AG09319 (cell line): ENCODE measurements around the gene TGFBR3L.
A peak's percentile ranks its signal among the peaks of the same experiment; 100 is the strongest.
"Not testable (repeated sequence)": the region's sequence is repeated elsewhere in the genome, so short reads cannot be mapped to it uniquely, and the experiment has no call there.

ENCODE experiments used
- DNase-seq: peaks from one replicate; pipeline ENCODE4 v3.0.0-alpha.2; 2010; ENCODE audit warnings: low read depth; ENCODE audit errors: extremely low read depth
- TF ChIP-seq, protein P1 (sequence below): IDR thresholded peaks from 2 replicates; pipeline ENCODE4 v1.5.1; 2011; ENCODE audit warnings: low read depth, mild to moderate bottlenecking, inconsistent platforms, low read length, moderate library complexity

Gene TGFBR3L

DNA sequence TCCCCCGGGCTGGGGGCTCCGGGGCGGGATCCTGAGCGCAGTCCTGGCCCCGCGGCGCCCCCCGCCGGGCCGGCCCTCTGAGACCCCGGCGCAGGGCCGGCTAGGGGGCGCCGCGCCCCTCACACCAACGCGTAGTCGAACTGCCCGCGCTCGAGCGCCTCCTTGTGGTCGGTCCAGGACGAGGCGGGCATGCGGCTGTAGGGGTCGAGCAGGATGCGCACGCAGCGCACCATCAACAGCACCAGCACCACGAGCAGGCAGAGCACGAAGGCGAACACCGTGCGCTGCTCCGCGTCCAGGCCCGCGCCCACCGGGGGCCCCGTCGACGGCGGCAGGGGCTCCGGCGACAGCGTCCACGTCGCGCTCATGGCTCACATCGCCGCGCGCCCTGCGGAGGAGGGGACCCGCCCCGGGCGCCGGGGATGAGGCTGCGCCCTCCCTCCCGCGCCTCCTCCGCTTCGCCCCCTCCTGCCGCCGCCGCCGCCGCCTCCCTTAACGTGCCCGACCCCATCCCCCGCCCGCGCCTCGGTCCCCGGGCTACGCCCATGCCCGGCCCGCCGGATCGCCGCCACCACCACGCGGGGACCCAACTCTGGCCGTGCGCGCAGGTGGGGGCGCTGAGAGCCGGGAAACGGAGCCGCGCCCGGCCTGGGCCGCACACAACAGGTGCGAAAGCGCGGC, 10.7 kb downstream of the TGFBR3L start:
- TF ChIP-seq, protein P1, sequence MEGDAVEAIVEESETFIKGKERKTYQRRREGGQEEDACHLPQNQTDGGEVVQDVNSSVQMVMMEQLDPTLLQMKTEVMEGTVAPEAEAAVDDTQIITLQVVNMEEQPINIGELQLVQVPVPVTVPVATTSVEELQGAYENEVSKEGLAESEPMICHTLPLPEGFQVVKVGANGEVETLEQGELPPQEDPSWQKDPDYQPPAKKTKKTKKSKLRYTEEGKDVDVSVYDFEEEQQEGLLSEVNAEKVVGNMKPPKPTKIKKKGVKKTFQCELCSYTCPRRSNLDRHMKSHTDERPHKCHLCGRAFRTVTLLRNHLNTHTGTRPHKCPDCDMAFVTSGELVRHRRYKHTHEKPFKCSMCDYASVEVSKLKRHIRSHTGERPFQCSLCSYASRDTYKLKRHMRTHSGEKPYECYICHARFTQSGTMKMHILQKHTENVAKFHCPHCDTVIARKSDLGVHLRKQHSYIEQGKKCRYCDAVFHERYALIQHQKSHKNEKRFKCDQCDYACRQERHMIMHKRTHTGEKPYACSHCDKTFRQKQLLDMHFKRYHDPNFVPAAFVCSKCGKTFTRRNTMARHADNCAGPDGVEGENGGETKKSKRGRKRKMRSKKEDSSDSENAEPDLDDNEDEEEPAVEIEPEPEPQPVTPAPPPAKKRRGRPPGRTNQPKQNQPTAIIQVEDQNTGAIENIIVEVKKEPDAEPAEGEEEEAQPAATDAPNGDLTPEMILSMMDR, result peak; percentile 72
- no peak for DNase-seq

DNA sequence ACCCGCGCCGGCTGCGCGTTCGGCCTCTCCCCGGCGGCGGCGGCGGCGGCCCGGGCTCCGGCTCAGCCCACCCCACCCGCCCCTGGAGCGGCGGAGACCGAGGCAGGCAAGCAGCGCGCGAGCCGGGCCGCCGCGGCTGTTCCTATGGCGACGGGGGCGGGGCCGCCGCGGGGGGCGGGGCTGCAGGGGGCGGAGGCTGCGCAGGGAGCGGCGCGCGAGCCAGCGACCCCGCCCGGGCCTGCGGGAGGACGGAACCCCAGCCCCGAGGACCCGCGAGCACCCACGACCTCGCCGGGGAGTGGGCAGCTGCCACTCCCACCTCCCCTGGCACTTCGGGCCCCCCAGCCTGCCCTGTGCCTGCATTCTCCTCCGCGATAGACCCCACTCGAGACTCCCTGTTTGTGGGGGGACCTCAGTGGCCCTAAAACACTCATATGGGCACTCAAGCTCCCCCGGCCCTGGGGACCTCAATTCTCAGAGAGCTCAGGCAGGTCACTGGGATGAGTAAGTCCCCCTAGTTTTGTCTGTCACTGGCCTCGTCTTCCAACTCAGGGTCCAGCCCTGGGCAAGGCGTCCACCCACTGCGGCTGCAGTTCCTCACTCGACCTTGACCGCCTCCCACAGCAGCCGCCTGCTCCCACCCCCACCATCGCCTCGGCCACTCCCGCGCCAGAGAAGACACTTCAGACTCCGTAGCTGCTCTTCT, 11.5 kb downstream of the TGFBR3L start, which contains the start of gene CTXN1:
Gene CTXN1 (minus strand): TSS at position 115 of the 706 bp plus-strand sequence. CDS start 597 bp downstream, outside the sequence.
- no peak for DNase-seq
- TF ChIP-seq, protein P1, result no peak

DNA sequence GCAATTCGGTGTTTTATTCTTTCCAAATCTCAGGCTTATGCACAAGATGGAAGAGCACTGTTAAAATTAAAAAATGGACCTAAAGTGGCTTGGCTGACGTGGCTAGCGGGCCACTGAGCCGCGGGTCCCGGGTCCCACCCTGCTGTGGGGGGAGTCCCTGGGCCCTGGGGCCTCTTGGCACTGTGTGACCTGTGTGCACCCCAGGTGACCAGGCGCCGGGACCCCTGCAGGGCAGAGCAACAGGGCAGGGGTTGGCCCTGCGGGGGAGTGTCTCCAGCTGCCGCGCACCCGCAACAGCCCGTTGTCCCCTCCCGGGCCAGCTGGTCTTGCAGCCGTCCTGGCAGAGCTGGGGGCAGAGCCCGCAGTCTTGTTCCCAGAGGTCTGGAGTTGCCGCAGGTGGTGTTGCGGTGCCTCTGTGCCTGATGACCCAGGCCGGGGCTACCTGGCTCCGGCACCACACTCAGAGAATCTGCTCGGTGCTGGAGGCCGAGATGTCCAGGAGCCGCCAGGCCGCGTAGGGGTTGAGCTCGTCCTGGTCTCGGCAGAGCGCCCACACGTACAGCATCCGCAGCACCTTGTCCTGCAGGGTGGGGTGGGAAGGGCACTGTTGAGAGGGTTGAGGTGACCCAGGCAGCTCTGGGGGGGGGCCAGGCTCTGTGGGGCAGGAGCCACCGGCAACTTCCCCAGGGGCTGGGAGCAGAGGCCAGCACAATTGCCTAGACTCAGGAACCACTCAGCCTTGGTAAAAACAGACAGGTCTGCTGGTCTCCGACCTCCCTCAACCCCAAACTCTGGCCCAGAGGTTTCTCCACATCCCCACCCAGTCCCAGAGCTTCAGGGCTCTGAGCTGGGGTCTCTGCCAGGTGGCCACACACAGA, 12.3 kb downstream of the TGFBR3L start:
- TF ChIP-seq, protein P1, result no peak
- DNase-seq, result no peak

DNA sequence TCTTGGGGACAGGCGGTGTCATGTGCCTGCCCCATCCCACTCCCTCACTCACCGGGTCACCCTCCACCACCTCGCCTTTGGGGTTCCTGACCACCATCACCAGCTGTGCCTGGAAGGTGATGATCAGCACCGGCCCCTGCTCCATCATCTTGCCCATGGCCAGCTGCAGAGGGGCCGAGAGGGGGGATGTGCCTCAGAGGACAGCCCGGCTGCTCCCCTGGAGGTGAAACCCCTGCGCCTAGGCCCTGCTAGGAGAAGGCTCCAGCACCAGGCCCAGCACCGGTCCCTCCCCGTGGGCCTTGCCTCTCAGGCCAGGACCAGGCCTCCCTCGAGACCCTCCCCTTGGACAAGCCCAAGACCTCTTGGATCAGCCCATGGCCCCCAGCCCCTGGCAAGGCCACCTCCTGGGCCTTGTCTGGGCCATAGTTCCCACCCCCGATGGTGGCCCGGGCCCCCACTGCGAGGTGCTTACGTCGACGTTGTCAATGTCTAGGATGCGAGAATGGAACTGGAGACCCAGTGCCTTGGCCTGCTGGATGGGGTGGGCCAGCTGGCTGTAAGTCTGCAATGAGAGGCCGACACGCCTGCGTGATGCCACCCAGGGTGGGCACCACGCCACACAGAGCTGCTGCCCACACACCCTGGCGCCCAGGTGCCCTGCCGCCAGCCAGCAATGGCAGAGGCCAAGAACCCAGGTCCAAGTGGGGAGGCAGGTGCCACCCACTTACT, 13.1 kb downstream of the TGFBR3L start:
- TF ChIP-seq, protein P1, result no peak
- no peak for DNase-seq

DNA sequence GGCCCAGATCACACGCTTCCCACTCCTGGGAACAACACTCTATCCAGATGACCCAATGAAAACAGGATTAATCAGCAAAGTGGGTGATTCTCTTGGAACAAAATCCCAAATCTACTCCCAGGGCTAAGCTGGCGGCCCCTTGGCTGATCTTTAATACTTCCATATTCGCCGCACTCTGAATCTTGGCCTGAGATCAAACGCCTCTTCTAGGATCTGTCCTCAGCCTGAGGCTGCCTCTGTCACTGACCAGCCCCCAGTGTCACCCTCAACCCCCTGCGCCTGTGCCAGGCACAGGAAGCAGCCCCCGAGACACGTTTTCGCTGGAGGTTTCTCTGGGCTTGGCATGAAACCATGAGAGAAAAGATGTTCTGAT, 13.7 kb downstream of the TGFBR3L start:
- TF ChIP-seq, protein P1, result no peak
- no peak for DNase-seq

DNA sequence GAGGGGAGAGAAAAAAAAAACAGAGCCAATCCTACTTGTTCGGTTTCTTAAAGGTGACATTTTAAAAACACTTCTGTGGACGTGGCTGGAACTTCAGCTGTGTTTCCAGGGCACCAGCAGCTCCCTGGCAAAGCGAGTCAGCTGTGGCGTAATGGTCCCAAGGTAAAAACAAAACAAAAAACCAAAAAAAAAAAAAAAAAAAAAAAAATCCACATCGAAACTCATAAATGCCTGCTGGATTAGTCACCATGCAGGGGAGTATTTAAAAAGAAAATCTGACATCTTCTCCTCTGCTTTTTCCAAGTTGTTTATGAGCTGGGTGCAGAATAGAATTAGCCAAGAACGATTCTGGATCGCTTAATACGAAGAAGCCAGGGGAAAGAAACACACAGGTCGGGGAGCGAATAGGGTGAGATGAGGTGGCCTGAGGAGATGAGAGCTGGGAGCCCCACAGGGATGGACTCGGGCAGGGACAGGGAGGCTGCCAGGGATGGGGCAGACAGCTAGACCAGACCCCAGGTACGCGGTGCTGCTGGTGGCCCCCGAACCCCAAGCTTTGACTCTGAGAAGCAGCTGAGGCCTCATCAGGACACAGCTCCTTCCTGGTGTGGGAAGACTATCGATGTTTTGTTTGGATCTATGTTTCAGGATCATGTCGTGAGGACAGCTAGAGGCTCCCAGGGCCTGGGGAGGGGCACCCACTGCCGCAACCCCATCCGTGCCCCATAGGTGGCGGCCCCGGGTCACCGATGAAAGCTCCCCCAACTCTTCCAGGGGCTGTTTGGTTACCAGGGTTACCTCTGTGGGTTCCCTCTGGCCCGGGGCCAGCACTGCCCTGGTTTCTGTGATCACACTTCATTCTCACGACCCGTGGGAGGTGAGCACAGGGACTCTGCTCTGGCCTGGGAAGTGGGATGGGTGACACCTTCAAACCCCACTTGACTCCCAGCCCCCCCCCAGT, 14.4 kb downstream of the TGFBR3L start:
- DNase-seq, result peak; percentile 56
- TF ChIP-seq, protein P1, result peak; percentile 32

DNA sequence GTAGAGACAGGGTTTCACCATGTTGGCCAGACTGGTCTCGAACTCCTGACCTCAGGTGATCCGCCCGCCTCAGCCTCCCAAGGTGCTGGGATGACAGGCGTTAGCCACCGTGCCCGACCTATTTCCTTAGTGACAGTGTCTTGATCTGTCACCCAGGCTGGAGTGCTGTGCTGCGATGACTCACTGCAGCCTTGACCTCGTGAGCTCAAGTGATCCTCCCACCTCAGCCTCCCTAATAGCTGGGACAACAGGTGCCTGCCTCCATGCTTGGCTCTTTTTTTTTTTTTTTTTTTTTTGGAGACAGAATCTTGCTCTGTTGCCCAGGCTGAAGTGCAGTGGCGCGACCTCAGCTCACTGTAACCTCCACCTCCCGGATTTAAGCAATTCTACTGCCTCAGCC, 15.4 kb downstream of the TGFBR3L start:
- not testable (repeated sequence) for DNase-seq
